Astrocyte (in vitro differentiated cells and primary cell): ENCODE measurements around the gene NTN1. TPM values are rescaled to one million over a fixed set of nuclear protein-coding genes. Genes with fewer than 3 reads are reported as not detected.

Experiments used
- DNase-seq: peaks from one replicate; pipeline ENCODE4 v3.0.0-alpha.2; 2010; ENCODE audit warnings: low read depth
- FAIRE-seq: peaks from 2 replicates; lab custom pipeline; 2011; peaks lifted over from hg19 to GRCh38; lab: Jason Lieb, UNC
- H2AFZ ChIP-seq: 2 replicates; pipeline ENCODE4 v1.6.0; 2012; ENCODE audit warnings: low read depth, low read length, inconsistent platforms
- H3K27ac ChIP-seq: 2 replicates; pipeline ENCODE4 v1.5.1; 2011; ENCODE audit warnings: low read depth, low read length, inconsistent platforms
- H3K27me3 ChIP-seq: 2 replicates; pipeline ENCODE4 v1.6.0; 2011; ENCODE audit warnings: low read length, inconsistent platforms; ENCODE audit not compliant: insufficient read depth
- H3K36me3 ChIP-seq: 2 replicates; pipeline ENCODE4 v1.5.1; 2011; ENCODE audit warnings: low read length, inconsistent platforms; ENCODE audit not compliant: insufficient read depth
- H3K4me1 ChIP-seq: 2 replicates; pipeline ENCODE4 v1.5.1; 2011; ENCODE audit warnings: low read length, inconsistent platforms; ENCODE audit not compliant: insufficient read depth
- H3K4me2 ChIP-seq: 2 replicates; pipeline ENCODE4 v1.6.0; 2012; ENCODE audit warnings: low read length, inconsistent platforms
- H3K4me3 ChIP-seq: 2 replicates; pipeline ENCODE4 v1.5.1; 2011; ENCODE audit warnings: low read depth, mild to moderate bottlenecking, low read length, inconsistent platforms; ENCODE audit not compliant: insufficient read depth
- H3K79me2 ChIP-seq: 2 replicates; pipeline ENCODE4 v1.6.0; 2012; ENCODE audit warnings: mild to moderate bottlenecking, low read length, inconsistent platforms; ENCODE audit not compliant: insufficient read depth
- H3K9ac ChIP-seq: 2 replicates; pipeline ENCODE4 v1.6.0; 2012; ENCODE audit warnings: mild to moderate bottlenecking, low read length, inconsistent platforms
- H3K9me3 ChIP-seq: 2 replicates; pipeline ENCODE4 v1.5.1; 2012; ENCODE audit warnings: low read depth, mild to moderate bottlenecking, low read length, inconsistent platforms; ENCODE audit not compliant: insufficient read depth
- H4K20me1 ChIP-seq: 2 replicates; pipeline ENCODE4 v1.6.0; 2012; ENCODE audit warnings: low read length, inconsistent platforms; ENCODE audit not compliant: insufficient read depth
- H3K27ac Mint-ChIP-seq: one replicate; pipeline ENCODE4 v1.8.0; 2021; ENCODE audit warnings: mild to moderate bottlenecking, mixed read lengths; ENCODE audit not compliant: unreplicated experiment
- H3K27me3 Mint-ChIP-seq: one replicate; pipeline ENCODE4 v1.8.0; 2021; ENCODE audit warnings: low read depth, mixed read lengths; ENCODE audit not compliant: unreplicated experiment
- H3K36me3 Mint-ChIP-seq: one replicate; pipeline ENCODE4 v1.8.0; 2021; ENCODE audit warnings: low read depth, mixed read lengths; ENCODE audit not compliant: unreplicated experiment
- H3K4me1 Mint-ChIP-seq: one replicate; pipeline ENCODE4 v1.8.0; 2021; ENCODE audit warnings: low read depth, mixed read lengths; ENCODE audit not compliant: unreplicated experiment
- H3K4me3 Mint-ChIP-seq: one replicate; pipeline ENCODE4 v1.8.0; 2021; ENCODE audit warnings: mild to moderate bottlenecking, moderate library complexity, mixed read lengths; ENCODE audit not compliant: unreplicated experiment
- H3K9me3 Mint-ChIP-seq: one replicate; pipeline ENCODE4 v1.8.0; 2021; ENCODE audit warnings: mild to moderate bottlenecking, mixed read lengths; ENCODE audit not compliant: unreplicated experiment
- EZH2 ChIP-seq: IDR thresholded peaks from 2 replicates; pipeline ENCODE4 v1.6.1; 2012; ENCODE audit warnings: mild to moderate bottlenecking, low read length, inconsistent platforms; ENCODE audit not compliant: insufficient read depth
- total RNA-seq: library from RNA; stranded (reverse); gene quantifications from 2 replicates; pipeline ENCODE4 v1.2.1, GENCODE V29; 2021
- TF ChIP-seq, protein P1 (sequence below): IDR thresholded peaks from 2 replicates; pipeline ENCODE4 v1.5.1; 2011; ENCODE audit warnings: low read depth, mild to moderate bottlenecking, inconsistent platforms, low read length, moderate library complexity; ENCODE audit not compliant: insufficient read depth

NTN1 gene
- total RNA-seq, 1 donor from 2014 or later, result 9.8 TPM

DNA sequence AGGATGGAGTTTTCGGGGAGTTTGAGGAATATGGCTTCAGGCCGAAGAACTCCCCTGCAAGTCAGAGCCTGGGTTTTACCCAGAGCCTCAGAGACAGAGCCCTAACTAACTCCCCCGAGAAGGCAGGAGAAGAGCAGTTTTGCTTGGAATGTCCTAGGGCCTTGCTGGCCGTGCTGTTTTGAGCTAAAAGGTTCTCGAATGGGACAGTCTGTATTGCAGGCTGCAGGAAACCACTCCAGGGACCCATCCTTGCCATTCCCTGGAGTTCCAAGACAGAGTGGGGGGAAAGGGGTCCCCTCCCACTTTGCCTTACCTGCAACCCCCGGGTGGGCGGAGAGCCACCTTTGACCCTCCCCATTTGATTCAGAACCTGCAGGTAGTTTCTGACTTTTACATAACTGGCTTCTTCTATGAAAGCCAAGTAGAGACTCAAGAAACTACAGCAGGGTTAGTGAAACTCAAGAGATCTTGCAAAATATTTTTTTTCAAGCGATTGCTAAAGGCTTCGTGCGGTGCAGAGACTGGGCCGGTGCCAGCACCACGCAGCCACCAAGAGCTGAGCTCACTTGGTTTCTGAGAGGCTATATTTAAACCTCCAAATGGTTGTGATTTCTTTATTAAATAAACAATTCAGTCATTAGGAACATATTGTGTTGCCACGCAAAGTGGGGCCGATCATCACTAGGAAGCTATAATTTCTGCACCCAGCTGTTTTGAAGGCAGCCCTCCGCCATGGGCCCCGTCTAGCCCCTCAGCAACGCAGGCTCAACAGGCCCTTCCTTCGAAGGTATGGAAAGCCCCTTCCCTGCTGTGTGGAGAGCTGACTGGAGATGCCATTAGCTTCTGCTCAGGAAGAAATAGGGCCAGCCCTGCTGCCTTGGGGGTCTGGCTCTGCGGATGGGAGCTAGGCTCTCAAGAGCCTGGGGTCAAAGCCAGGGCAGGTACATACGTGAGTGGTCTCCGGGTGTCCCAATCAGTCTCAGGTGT is 223.0 kb downstream of the NTN1 start:
- Histone ChIP-seq H3K9me3 (no peaks in the 10 kb centered on the region), H3K79me2 (no peaks in the 10 kb centered on the region), H3K27me3 (no peaks in the 10 kb centered on the region), H3K4me1 (peaks cover 13% of the 10 kb centered on the region), H3K4me2 (no peak overlapping the region), H3K36me3 (no peaks in the 10 kb centered on the region), H3K9ac (no peak overlapping the region), H2AFZ (no peak overlapping the region), H3K27ac (no peak overlapping the region), H4K20me1 (no peaks in the 10 kb centered on the region), H3K4me3 (no peak overlapping the region)
- H3K9me3 Mint-ChIP-seq, result no peaks in the 10 kb centered on the region
- no peak overlapping the region for H3K4me3 Mint-ChIP-seq
- TF ChIP-seq EZH2, result no peak
- TF ChIP-seq, protein P1, sequence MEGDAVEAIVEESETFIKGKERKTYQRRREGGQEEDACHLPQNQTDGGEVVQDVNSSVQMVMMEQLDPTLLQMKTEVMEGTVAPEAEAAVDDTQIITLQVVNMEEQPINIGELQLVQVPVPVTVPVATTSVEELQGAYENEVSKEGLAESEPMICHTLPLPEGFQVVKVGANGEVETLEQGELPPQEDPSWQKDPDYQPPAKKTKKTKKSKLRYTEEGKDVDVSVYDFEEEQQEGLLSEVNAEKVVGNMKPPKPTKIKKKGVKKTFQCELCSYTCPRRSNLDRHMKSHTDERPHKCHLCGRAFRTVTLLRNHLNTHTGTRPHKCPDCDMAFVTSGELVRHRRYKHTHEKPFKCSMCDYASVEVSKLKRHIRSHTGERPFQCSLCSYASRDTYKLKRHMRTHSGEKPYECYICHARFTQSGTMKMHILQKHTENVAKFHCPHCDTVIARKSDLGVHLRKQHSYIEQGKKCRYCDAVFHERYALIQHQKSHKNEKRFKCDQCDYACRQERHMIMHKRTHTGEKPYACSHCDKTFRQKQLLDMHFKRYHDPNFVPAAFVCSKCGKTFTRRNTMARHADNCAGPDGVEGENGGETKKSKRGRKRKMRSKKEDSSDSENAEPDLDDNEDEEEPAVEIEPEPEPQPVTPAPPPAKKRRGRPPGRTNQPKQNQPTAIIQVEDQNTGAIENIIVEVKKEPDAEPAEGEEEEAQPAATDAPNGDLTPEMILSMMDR, result no peak
- DNase-seq (no peak), FAIRE-seq (no peak)
- peaks cover 5% of the 10 kb centered on the region for H3K27me3 Mint-ChIP-seq
- H3K36me3 Mint-ChIP-seq, result peaks cover 8% of the 10 kb centered on the region
- no peak overlapping the region for H3K27ac Mint-ChIP-seq
- H3K4me1 Mint-ChIP-seq, result no peaks in the 10 kb centered on the region

DNA sequence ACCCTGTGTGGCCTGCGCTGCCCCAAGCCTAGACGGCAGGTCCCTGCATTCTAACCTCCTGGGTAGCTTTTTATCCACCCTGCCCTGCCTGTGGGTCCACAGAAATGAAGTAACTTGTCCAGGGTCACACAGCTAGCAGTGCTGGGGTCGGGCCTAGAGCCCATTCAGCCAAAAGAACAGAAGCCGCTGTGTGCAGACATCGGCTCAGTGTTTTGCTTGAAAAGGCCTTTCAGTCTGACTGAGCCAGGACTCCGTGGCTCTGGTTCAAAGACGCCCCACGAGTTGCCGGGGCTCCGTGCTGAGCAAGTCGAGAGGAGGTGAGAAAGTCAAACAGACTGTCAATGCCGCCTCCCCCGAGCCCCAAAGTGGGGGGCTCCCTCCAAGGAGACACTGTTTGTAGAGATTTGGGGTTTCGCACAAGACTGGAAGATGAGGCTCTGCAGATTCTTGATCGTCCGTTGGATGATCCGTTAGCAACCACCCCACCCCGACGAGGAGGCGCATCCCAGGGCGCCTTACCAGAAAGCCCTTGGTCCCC is 226.2 kb downstream of the NTN1 start:
- peaks cover 9% of the 10 kb centered on the region for H3K36me3 Mint-ChIP-seq
- DNase-seq (no peak), FAIRE-seq (no peak)
- Histone ChIP-seq H3K4me3 (no peak overlapping the region), H2AFZ (no peak overlapping the region), H3K27ac (no peak overlapping the region), H3K9me3 (no peaks in the 10 kb centered on the region), H3K4me2 (no peak overlapping the region), H3K4me1 (no peaks in the 10 kb centered on the region), H3K27me3 (no peaks in the 10 kb centered on the region), H3K9ac (no peak overlapping the region), H3K79me2 (no peaks in the 10 kb centered on the region), H4K20me1 (no peaks in the 10 kb centered on the region), H3K36me3 (no peaks in the 10 kb centered on the region)
- H3K9me3 Mint-ChIP-seq, result no peaks in the 10 kb centered on the region
- no peaks in the 10 kb centered on the region for H3K4me1 Mint-ChIP-seq
- no peak overlapping the region for H3K4me3 Mint-ChIP-seq
- peaks cover 6% of the 10 kb centered on the region for H3K27me3 Mint-ChIP-seq
- no peak for TF ChIP-seq EZH2
- TF ChIP-seq, protein P1, result no peak
- H3K27ac Mint-ChIP-seq, result no peak overlapping the region
